Iris pigment epithelial cell (primary cell): ENCODE measurements around the gene SMIM41.

ENCODE experiments used
- DNase-seq: peaks from one replicate; pipeline ENCODE4 v3.0.0-alpha.2; 2011; ENCODE audit warnings: low read depth

Gene SMIM41

DNA sequence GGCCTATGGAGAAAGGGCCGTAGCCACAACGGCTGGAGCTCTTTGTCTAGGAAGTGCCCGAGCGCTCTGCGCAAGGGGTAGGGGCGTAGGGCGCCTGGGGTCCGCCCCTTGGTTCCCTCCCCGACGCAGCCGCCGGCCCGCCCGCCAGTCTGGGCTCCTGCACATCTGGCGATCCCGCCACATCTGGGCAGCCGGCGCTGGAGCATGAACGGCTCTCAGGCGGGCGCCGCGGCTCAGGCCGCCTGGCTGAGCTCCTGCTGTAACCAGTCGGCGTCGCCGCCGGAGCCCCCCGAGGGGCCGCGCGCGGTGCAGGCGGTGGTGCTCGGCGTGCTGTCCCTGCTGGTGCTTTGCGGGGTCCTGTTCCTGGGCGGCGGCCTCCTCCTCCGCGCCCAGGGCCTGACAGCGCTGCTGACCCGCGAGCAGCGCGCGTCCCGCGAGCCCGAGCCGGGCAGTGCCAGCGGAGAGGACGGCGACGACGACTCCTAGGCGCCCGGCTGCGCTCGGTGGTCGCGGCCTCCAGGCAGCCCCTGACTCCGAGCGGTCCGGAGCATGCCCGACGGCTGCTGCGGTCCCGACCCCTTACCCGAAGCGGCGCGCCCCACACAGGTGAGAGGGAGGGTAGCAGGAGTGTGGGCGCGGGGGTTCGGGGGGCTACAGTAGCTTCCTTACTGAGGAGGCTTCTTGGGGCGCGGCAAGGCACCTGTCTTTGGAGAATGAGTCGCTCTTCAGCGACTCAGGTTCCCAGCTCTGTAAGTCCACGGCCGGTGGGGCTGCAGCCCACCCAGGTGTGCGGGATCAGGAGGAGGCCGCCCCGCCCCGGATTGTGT, at the start of gene SMIM41:
TSS of gene SMIM41 (plus strand) at position 129 of the 827 bp plus-strand sequence. CDS start at position 205, 76 bp downstream.
- DNase-seq, result no peak

DNA sequence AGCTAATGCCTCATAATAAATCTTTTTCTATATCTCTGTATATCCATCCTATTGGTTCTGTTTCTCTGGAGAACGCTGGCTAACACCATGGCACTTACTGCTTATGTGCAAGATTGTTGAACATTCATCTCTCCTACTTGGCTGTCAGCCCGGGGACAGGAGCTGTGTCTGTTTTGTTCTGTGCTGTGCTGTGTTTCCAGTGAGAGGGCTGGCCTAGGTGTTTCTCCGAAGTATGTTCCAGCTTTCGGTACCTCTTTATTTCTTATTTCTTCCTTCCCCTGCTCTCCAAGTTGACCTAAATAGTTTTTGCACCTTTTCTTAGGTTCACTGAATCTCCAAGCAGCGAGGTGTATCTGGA, 47.1 kb upstream of the SMIM41 start:
- DNase-seq, result peak; percentile 83

DNA sequence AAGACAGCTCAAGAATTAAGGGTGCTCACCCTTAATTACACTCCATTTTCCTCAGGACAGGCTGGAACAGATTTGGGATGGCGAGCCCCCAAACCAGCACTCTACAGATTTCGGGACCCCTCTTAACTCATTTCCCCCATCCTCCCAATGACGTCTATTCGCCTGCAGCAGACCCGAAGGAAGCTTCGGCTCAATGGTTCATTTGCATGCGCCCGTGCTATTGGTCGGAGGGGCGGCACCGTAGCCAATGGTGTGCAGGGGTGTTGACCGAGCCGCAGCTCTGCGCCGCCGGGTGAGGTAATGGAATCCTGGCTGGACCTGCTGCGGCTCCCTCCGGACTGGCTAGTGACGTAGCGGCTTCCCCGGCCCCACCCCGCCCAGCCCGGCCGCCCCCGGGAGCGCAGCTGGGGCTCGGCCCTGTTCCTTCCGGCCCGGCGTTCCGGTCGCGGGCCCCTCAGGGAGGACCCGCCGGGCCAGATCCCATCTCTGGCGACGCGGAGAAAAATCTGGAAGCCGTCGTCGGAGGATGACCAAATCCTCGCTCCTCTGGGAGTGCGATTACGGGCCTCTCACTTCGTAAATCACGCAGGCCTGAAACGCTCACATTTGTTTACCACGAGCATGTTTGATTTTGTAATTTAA, 46.6 kb upstream of the SMIM41 start:
- DNase-seq, result peak; percentile 99

- DNase-seq, result no peak
Measured at GRCh38 chr12:52033446-52034140, 45.9 kb upstream of the SMIM41 start.

DNA sequence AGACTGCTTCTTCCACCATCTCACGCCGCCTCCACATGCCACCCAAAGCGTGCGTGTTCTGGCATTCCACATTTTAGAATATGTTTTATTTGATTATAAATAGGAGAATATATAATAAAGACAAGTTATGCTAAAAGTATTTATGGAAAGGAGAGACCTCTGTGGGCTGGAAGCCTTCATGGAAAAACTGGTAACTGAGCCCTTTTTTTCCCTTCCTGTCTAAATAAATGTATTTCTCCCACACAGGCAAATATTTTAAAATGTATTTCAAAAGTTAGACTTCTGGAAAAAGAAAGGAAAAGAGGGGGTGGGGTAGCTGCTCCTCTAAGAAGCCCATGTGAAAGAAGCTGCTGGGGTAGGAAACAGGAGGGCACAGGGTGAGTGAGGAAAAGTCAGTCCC, 44.3 kb upstream of the SMIM41 start:
- no peak for DNase-seq

GRCh38 chr12:52035926-52036325, 43.6 kb upstream of the SMIM41 start:
- DNase-seq, result no peak

GRCh38 chr12:52036587-52037171, 42.8 kb upstream of the SMIM41 start:
- DNase-seq, result peak; percentile 74

- DNase-seq, result peak; percentile 47
Measured at GRCh38 chr12:52037248-52037861, 42.1 kb upstream of the SMIM41 start.

DNA sequence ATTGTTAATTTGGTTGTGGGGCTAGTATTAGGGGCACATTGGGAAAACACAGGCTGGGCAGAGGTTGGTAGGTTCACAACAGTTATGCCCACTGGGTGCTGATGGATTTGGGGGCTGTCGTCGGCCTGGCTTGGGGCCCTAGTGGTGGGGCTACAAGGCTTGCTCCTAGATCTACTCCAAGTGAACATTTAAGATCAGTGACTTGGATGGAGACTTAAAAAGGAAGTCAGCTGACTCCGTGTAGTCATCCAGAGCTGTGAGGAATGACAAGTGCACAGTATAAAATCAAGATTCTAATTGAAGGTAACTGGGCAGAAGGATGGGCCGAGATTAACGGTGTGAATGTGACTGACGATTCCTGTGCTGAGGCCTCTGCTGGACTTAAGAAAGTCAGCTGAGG, 41.1 kb upstream of the SMIM41 start:
- DNase-seq, result no peak

- no peak for DNase-seq
Measured at GRCh38 chr12:52041035-52041434, 38.5 kb upstream of the SMIM41 start.

DNA sequence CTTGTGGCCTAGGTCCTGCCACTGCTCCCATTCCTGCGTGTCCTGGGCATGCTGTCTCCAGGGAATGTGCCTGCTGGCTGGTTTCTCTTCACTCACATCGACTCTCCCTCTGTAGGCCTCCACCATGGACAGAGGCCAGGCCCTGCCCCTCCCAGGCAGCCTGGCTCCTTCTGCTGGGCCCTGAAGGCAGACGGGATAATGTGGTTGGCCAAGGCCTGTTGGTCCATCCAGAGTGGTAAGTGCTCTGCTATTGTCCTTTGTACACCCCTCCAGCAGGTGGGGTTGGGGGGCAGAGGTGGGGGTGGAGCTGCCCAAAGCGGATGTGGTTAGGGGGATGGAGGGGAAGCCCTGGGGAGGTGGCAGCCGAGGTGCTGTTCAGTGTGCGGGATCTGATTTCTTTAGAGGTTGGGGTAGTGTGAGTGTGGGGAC, 37.8 kb upstream of the SMIM41 start:
- peak; percentile 45 for DNase-seq

DNA sequence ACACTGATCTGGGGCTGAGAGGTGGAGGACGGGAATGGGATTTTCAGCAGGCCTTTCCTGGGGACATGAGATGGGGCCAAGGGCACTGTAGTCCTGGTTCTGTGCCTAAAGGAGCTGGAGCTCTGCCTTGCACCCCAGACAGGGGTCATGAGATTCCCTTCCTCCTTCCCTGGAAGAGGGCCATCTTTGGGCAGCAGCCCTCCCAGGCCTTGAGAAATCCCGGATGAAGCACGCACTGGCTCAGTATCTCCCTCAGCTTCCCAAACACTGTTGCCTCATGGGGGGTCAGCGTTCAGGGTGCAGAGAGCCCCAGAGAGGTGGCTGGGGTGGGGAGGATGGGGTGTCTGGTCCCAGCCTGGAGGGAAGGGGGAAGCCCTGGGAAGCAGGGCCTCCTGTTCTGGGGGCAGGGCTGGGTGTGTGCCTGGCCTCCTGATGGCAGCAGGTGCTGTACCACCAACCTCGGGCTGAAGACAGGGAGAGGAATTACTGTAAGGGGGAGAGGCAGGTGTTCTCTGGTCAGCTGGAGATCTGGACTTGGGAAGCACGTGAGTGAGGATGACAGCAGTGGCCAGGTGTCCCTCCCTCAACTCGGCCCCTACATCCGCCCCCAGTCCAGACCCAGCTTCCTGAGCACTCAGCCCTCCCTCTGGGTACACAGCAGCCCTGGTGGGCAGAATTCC, 36.7 kb upstream of the SMIM41 start:
- no peak for DNase-seq

DNA sequence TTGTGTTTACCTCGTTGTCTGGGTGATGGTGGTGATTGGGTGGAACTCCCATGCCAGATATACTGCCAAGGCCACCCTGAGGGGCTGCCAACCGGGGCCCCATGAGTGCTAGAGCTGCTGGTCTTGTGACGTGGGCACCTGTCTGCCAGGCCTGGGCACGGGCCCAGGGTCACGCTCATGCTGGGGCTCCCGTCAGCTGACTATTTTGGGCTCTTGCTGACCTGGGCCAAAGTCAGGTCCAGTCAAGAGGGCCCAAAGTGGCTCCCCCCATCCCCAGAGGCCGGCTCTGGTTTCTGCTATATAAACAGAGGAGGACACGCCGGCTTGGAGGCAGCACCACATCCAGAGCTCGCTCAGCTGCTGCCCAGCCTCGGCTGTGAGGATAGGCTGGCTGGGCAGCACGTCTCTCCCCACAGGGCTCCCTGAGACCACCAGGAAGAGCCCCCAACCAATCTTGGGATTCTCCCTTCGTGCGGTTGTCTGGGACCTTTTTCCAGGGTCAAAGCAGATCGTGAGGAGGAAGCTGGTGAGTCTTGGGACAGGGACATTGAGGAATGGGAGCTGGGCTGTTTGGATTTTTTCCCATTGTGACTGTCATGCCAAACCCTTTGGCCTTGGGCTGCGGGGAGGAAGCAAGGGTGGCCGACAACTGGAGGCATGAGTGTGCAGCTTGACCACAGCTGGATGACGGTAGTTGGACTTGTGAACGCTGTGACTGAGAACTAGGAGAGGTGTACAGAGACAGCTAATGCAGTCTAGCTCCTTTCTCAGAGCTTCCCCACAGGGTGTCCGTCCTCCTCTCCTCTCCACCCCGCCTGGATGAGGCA, 35.9 kb upstream of the SMIM41 start:
- no peak for DNase-seq

- DNase-seq, result no peak
Measured at GRCh38 chr12:52044292-52044983, 35.1 kb upstream of the SMIM41 start.

DNA sequence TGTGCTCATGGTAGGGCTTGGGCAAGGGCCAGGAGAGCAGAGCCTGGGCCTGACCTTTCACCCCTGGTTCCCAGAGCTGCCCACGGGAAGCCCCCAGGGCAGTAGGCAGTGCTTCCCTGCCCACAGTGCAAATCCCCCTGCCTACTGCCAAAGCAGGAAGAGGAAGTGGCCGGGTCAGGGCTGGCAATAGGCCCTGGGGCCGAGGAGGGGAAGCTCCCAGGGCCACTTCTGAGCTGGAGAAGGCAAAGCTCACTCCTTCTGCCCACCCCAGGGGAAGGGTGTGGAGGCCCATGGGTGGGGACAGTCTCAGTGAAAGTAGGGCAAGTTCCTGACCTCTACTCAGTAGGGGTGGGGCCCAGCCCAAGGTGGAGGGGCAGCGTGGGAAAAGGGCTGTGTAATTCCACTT, 33.7 kb upstream of the SMIM41 start:
- no peak for DNase-seq

- no peak for DNase-seq
Measured at GRCh38 chr12:52046859-52047258, 32.6 kb upstream of the SMIM41 start.

DNA sequence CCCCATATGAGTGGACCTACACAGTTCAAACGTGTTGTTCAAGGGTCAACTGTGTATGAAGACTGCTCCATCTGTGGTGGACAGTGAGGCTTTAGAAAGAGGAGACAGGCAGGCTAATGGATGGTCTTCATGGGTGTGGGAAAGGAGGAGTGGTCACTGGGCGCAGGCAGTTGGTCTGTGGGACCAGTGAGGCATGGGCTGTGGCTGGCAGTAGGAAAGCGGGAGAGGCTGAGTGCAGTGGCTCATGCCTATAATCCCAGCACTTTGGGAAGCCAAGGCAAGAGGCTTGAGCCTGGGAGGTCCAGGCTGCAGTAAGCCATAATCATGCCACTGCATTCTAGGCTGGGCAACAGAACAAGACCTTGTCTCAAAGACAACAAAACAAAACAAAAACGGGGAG, 30.2 kb upstream of the SMIM41 start:
- DNase-seq, result no peak

DNA sequence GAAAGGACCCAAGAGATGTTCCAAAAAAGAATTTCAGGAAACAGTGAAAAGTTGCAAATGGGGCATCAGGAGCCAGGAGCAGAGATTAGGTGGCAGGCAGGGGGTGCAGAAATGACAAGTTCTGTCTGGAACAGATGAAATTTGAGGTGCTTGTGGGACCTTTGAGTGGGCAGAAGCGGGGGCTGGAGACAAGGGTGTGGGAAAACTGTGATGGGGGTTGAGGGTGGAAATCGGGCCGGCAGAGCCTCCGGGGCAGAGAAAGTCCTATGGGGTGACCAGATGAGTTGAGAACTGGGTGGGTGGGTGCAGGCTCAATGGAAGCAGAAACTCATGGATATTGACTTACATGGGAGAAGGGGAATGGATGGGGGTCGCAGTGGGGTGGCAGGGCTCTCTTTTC, 29.8 kb upstream of the SMIM41 start:
- DNase-seq, result no peak

DNA sequence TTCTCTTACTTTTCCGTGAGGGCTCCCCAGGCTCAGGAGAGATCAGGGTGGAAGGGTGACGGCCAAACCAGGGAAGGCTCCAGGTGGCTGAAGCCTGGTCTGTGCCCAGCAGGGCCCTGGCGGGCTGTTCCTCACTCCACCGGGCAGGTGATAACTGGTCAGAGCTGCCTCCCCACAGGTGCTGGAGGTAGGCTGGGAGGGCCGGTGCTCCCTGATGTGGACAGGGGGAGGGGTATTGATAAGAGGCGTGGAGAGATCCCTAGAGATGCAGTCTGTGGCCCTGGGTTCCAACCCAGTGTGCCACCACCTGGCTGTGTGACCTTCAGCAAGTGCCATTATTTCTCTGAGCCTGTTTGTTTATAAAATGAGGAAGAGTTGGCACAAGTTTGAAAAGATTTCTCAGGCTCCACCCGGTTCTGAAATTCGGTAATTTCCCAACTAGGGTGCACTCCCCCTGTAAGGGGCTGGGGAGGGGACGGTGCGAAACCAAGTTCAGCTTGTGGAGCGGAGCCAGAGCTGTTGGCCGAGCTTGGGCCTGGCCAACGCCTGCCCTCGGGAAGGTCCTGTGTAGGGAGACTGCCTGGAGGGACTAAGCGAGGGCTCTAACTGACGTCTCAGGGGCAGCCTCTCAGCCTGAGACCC, 29.3 kb upstream of the SMIM41 start:
- no peak for DNase-seq
